ENCODE data around the gene PAX7. TPM values are rescaled to one million over a fixed set of nuclear protein-coding genes. Genes with fewer than 3 reads are reported as not detected.

PAX7 gene
- total and polyA plus RNA-seq, 9 of the 15 experiments (the other 6 are each of a cell fraction or from before 2014, with no cell fraction given), result not detected

- ChIA-PET POLR2A (no interaction called here), CTCF (ENCODE audit: low intra/inter-chr PET ratio) (no interaction called here)
- no peaks in the 10 kb centered on the region for H3K79me2 ChIP-seq (ENCODE audit: control insufficient read depth, insufficient read depth, low read length)
- no TSS peak for BruUV-seq (replicated peaks)
- H4K20me1 ChIP-seq (replicated peaks; ENCODE audit: control insufficient read depth, insufficient read depth, low read length), result peaks cover 21% of the 10 kb centered on the region
- H3K36me3 ChIP-seq (ENCODE audit: control insufficient read depth, insufficient read depth, low read length), result no peaks in the 10 kb centered on the region
- no peak overlapping the region for H3K27ac ChIP-seq (ENCODE audit: extremely low read depth, low read depth, low read length)
- no peak overlapping the region for H3K4me3 ChIP-seq
- peaks cover 24 to 64% of the 10 kb centered on the region in 2 experiments; a peak in 4 of 5 replicates for H3K27me3 ChIP-seq (ENCODE audit: control insufficient read depth in 2 of 2, insufficient read depth in 2 of 2, low read length in 2 of 2)
- FAIRE-seq (no peak), ATAC-seq (no peak), DNase-seq (ENCODE audit: extremely low read depth in 1 of 4, low spot score in 3 of 4) (no peak)
- H3K9me1 ChIP-seq (ENCODE audit: control insufficient read depth, insufficient read depth, low read length), result no peaks in the 10 kb centered on the region
- WGBS (ENCODE audit: insufficient coverage, low coverage, missing lambda C conversion rate), result 2% methylated on average over 3 of the region's 3 CpGs
- H3K9me3 ChIP-seq (replicated peaks; ENCODE audit: control insufficient read depth, insufficient read depth, low read depth, low read length), result no peaks in the 10 kb centered on the region
- H2AFZ ChIP-seq (ENCODE audit: low read depth, low read length), result no peak overlapping the region
- no peak overlapping the region for H3K4me2 ChIP-seq (ENCODE audit: insufficient read depth, low read length)
- H3K9ac ChIP-seq (ENCODE audit: insufficient read depth in 1 of 2, low read depth in 2 of 2, low read length in 2 of 2), result no peak overlapping the region
- in situ Hi-C loops (cut with MboI) (no loop called here), intact Hi-C loops (cut with micrococcal nuclease) (no loop called here)
- H3K4me1 ChIP-seq (replicated peaks in 1 of 2; ENCODE audit: control insufficient read depth in 2 of 2, insufficient read depth in 2 of 2, low read length in 2 of 2), result no peaks in the 10 kb centered on the region
- TF ChIP-seq OTX1 (CRISPR knock-in tag; IDR thresholded peaks at IDR 0.05) (no peak), TBL1XR1 (IDR thresholded peaks at IDR 0.05; ENCODE audit: low read length in 2 of 2) (no peak), RBM22 (IDR thresholded peaks at IDR 0.05; ENCODE audit: low read depth, low read length, poor library complexity, severe bottlenecking) (no peak), ZNF282 (CRISPR knock-in tag; IDR thresholded peaks at IDR 0.05) (no peak), ZEB2 (IDR thresholded peaks at IDR 0.05) (no peak), ZNF77 (CRISPR knock-in tag; IDR thresholded peaks at IDR 0.05) (no peak), GTF3C2 (IDR thresholded peaks at IDR 0.05; ENCODE audit: borderline replicate concordance, extremely low read depth, insufficient read length) (no peak), STAT5B (CRISPR knock-in tag; IDR thresholded peaks at IDR 0.05) (no peak), PML (IDR thresholded peaks at IDR 0.05; ENCODE audit: low read length) (no peak), CBX5 (IDR thresholded peaks at IDR 0.05; ENCODE audit: borderline replicate concordance, low read depth) (no peak), POLR2AphosphoS2 (IDR thresholded peaks at IDR 0.05; ENCODE audit: low read length) (no peak), SNRNP70 (optimal IDR thresholded peaks at IDR 0.05; ENCODE audit: low read depth, low read length) (no peak), BHLHE40 (IDR thresholded peaks at IDR 0.05; ENCODE audit: low read length) (no peak), RERE (CRISPR knock-in tag; IDR thresholded peaks at IDR 0.05; ENCODE audit: borderline replicate concordance) (no peak), IFI16 (CRISPR knock-in tag; IDR thresholded peaks at IDR 0.05) (no peak), HOMEZ (CRISPR knock-in tag; IDR thresholded peaks at IDR 0.05) (no peak)
These were observed 108.0 kb downstream of the PAX7 start for GRCh38 chr1:18738617-18739016.
